Nephron (organoid): Measurements from ENCODE around the gene ZNF507.

Source experiments
- H3K27ac Mint-ChIP-seq, 3 experiments: 2 replicates each; pipeline ENCODE4 v1.8.0; 2020; ENCODE audit warnings: mixed read lengths in 3 of 3, mild to moderate bottlenecking in 2 of 3, moderate library complexity in 1 of 3
- H3K27me3 Mint-ChIP-seq: 2 replicates; pipeline ENCODE4 v1.8.0; 2021; ENCODE audit warnings: low read depth, mild to moderate bottlenecking, moderate library complexity, mixed read lengths
- H3K36me3 Mint-ChIP-seq: 2 replicates; pipeline ENCODE4 v1.8.0; 2020; ENCODE audit warnings: low read depth, mixed read lengths
- H3K4me1 Mint-ChIP-seq: 2 replicates; pipeline ENCODE4 v1.8.0; 2020; ENCODE audit warnings: mixed read lengths
- H3K4me3 Mint-ChIP-seq, 3 experiments: 2 replicates each; pipeline ENCODE4 v1.8.0; 2020; ENCODE audit warnings: mild to moderate bottlenecking in 3 of 3, mixed read lengths in 3 of 3, moderate library complexity in 2 of 3
- H3K9me3 Mint-ChIP-seq: 2 replicates; pipeline ENCODE4 v1.8.0; 2020; ENCODE audit warnings: mixed read lengths
- CTCF ChIP-seq, 3 experiments: fragments of 200-600 bp; sonication (generic); IDR thresholded peaks; one replicate each; pipeline ENCODE4 v1.5.0; 2021; ENCODE audit warnings: antibody characterized with exemption in 3 of 3; ENCODE audit not compliant: unreplicated experiment in 3 of 3

ZNF507 gene

GRCh38 chr19:32388393-32388855, 43.0 kb downstream of the ZNF507 start:
- peaks cover 9% of the 10 kb centered on the region for H3K36me3 Mint-ChIP-seq
- H3K9me3 Mint-ChIP-seq = no peaks in the 10 kb centered on the region
- H3K27me3 Mint-ChIP-seq = no peaks in the 10 kb centered on the region
- no peak overlapping the region for H3K4me3 Mint-ChIP-seq
- peaks cover 5% of the 10 kb centered on the region for H3K4me1 Mint-ChIP-seq
- TF ChIP-seq CTCF (IDR thresholded peaks at IDR 0.05; ENCODE audit: unreplicated experiment in 3 of 3) = no peak
- peak overlapping the region in 2 of 3 experiments; percentile 28 to 40 for H3K27ac Mint-ChIP-seq

DNA sequence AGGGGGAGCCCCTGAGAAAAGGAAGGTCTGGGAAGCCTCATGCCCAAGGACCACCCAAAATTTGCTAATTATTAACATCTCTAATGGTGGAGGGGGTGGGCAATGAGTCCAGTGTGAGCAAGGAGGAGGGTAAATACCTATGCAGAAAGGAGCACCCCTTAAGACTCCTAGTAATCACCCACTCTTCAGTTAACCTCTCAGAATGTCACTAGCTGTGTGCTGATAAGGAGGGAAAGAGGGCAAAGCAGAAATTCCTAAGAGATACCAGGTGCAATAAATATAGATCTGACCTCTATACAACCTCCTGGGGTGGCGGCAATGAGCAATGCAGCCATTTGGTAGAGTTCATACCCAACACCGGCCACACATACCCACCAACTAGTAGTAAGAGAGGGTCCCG, 47.5 kb downstream of the ZNF507 start:
- Mint-ChIP-seq H3K36me3 (no peaks in the 10 kb centered on the region), H3K4me1 (peaks cover 10% of the 10 kb centered on the region), H3K27ac (peak overlapping the region; percentile 29 to 59 (median 55)), H3K27me3 (no peaks in the 10 kb centered on the region), H3K4me3 (no peak overlapping the region), H3K9me3 (no peaks in the 10 kb centered on the region)
- TF ChIP-seq CTCF (IDR thresholded peaks at IDR 0.05; ENCODE audit: unreplicated experiment in 3 of 3) = no peak

DNA sequence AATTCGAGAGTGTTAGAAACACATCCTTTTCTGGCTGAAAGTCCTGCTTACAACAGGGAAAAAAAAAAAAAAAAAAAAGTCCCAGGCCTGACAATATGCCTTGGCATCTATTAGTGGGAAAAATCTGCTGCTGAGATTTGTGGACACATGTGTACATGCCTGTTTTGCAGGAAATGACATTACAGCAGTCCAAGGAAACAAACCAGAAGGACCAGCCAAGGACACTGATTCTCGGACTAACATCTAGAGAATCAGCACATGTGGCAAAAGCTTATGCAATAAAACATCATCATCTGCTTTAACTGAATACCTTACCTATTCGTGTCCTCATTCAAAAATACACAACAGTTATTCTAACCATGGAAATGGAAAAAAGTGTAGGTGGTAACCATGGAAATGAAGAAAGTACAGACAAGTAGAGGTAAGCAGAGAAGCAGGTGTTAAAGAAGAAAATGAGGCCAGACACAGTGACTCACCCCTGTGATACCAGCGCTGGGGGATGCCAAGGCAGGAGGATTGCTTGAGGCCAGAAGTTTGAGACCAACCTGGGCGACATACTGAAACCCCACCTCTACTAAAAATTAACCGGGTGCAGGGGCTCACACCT, 50.7 kb downstream of the ZNF507 start:
- H3K4me1 Mint-ChIP-seq = peaks cover 7% of the 10 kb centered on the region
- H3K27ac Mint-ChIP-seq = peak overlapping the region; percentile 59 to 99 (median 99)

GRCh38 chr19:32397671-32398101, 52.3 kb downstream of the ZNF507 start:
- TF ChIP-seq CTCF (IDR thresholded peaks at IDR 0.05; ENCODE audit: unreplicated experiment in 3 of 3) = no peak
- no peaks in the 10 kb centered on the region for H3K9me3 Mint-ChIP-seq
- peak overlapping the region in 1 of 3 experiments; percentile 14 for H3K4me3 Mint-ChIP-seq
- H3K4me1 Mint-ChIP-seq = peaks cover 11% of the 10 kb centered on the region
- no peaks in the 10 kb centered on the region for H3K27me3 Mint-ChIP-seq
- H3K36me3 Mint-ChIP-seq = no peaks in the 10 kb centered on the region
- H3K27ac Mint-ChIP-seq = peak overlapping the region; percentile 98 to 99 (median 99)

More for the DNA sequence above, 50.7 kb downstream of the ZNF507 start:
- TF ChIP-seq CTCF (IDR thresholded peaks at IDR 0.05; ENCODE audit: unreplicated experiment in 3 of 3) = no peak
- no peaks in the 10 kb centered on the region for H3K9me3 Mint-ChIP-seq
- H3K36me3 Mint-ChIP-seq = no peaks in the 10 kb centered on the region
- no peak overlapping the region for H3K4me3 Mint-ChIP-seq
- H3K27me3 Mint-ChIP-seq = no peaks in the 10 kb centered on the region

DNA sequence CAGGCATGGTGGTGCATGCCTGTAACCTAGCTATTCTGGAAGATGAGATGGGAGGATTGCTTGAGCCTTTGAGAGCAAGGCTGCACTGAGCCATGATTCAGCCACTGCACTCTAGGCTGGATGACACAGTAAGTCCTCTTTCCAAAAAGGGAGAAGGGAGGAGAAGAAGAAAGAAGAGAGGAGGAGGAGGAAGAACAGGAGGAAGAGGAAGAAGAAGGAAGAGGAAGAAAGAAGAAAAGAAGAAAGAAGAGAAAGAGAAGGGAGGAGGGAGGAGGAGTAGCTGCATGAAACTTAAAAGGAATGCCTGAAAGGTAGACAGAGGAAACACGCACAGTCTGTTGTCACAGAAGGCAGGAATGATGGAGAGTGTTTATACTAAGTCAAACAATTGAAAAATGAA, 56.6 kb downstream of the ZNF507 start:
- Mint-ChIP-seq H3K9me3 (no peaks in the 10 kb centered on the region), H3K4me1 (peaks cover 31% of the 10 kb centered on the region), H3K36me3 (no peaks in the 10 kb centered on the region), H3K27ac (peak overlapping the region in 2 of 3 experiments; percentile 2 to 9), H3K27me3 (no peaks in the 10 kb centered on the region), H3K4me3 (peak overlapping the region; percentile 39 to 57 (median 51))
- TF ChIP-seq CTCF (IDR thresholded peaks at IDR 0.05; ENCODE audit: unreplicated experiment in 3 of 3) = no peak
